Urothelium cell line (cell line): Measurements from ENCODE around the gene GPI.

ENCODE experiments used
- DNase-seq: peaks from one replicate; pipeline ENCODE4 v3.0.0; 2011; ENCODE audit warnings: low spot score, mixed read lengths
- FAIRE-seq: peaks from 2 replicates; lab custom pipeline; 2011; peaks lifted over from hg19 to GRCh38; lab: Jason Lieb, UNC

Gene GPI

DNA sequence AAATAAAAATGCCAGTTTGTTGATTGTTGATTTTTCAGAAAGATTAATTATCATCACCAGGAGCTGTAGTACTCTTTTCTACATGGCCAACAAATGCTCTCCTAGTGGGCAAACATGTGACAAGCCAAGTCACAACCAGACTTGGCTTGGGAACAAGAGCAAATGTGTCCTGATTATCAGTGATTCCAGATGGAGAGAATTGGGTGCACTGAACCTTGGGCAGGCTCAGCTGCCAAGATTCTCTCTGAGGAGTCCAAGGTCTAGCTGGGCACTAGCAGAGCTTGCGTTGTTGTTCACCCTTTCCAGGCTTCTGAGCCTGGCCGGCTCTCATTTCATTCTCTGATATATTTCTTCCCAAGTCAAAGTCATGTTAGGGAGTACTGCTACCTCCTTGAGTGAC lies 27.3 kb upstream of the GPI start:
- no peak for FAIRE-seq
- DNase-seq: no peak

DNA sequence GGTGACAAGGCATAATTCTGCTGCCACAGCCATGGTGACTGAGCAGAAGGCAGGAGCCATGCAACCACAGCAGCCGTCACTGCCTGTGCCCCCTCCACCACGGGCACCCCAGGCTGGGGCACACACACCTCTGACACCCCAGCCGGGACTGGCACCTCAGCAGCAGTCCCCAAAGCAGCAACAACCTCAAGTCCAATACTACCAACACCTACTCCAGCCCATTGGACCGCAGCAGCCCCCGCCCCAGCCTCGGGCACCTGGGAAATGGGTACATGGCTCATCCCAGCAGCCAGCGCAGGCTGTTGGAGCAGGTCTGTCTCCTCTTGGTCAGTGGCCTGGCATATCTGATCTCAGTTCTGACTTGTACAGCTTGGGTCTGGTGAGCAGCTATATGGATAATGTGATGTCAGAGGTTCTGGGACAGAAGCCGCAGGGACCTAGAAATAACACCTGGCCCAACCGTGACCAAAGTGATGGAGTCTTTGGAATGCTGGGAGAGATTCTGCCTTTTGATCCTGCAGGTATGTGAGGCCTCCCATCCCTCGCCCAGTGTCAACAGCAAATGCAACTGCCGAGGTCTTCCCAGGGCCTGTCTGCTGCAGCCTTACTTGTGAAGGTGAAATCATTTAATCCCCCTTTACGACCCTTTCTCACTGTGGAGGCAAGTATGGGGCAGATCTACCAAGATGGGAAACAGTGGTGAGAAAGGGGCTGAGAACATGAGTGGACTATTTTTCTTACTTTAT lies 22.9 kb upstream of the GPI start:
- DNase-seq (no peak), FAIRE-seq (no peak)

DNA sequence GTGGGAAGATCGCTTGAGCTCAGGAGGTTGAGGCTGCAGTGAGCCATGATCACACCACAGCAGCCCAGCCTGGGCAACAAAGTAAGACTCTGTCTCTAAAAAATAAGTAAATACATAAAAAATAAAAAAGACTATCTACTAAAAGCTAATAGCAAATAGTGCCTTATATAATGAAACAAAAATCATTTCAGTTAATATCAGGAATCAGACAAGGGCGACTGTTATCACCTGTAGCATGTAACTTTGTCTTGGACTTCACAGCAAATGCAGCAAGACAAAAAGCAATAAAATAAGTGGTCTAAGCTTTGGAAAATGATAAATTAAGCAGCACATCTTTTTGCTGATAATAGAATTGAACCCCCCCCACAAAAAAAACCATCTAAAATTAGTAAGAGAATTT lies 21.2 kb upstream of the GPI start:
- FAIRE-seq (no peak), DNase-seq (no peak)

DNA sequence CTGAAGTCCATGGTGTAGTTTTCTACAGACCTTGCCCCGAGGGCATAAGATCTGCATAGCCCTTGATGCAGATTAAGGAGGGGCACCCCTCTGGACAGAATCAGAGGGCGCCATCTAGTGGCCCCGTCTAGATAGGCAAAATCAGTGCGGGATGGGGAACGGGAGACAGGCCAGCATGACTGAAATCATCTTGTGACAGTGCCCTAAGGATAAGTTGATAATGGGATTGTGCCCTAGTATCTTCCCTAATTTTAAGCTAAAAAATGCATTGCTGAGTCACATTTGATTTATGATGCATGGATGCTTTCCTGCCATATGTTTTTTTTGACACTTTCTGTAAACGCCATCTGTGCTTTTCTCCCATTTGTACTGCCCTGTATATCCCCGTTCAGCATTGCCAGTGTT lies 19.0 kb upstream of the GPI start:
- DNase-seq (peak; percentile 83), FAIRE-seq (peak; percentile 68)

DNA sequence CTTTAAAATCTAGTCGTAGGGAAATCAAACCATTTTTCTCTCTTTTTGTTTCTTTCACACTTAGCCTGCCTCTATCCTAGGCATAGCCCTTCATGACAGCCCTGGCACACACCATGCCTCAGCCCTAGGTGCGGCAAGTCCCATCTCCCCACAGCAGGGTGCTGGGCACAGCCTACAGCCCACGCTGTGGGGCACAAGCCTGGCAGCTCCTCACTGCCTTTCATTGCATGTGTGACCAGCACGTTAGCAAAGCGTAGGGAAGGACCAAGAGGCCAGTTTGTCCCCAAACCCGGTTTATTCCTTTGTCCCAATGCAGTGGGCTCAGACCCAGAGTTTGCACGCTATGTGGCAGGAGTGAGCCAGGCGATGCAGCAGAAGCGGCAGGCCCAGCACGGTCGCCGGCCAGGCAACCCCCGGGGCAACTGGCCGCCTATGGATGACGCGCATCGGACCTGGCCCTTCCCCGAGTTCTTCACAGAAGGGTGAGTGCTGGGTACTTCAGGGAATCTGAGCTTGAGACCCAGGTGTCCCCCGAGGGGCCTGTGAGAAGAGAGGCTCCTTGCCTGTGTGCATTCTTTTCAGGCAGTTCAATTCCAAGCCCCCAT lies 17.3 kb upstream of the GPI start:
- no peak for FAIRE-seq
- no peak for DNase-seq

DNA sequence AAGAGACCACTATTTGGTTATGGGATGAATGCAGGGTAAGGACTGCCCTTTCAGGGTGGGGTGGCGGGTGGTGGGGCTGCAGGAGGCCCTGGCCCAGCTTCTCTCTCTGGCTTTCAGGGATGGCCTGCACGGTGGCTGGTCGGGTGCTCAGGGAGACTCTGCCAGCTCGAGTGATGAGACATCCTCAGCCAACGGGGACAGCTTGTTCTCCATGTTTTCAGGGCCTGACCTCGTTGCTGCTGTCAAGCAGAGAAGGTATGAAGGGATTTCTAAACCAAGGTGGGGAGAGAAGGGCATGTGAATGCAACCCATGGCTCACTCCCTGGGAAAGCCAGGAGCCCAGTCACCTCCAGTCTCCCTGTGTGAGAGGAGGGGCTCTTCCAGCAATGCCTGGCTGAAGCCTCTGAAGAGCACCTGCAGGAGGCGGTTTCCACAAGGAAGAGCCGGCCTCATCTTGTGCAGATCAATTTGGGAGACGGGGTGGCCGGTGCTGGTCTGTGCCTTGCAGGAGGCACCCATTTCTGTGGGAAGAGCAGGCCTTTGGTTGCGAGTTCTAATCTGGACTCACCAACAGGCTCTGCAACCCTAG lies 16.0 kb upstream of the GPI start:
- FAIRE-seq (no peak), DNase-seq (no peak)

DNA sequence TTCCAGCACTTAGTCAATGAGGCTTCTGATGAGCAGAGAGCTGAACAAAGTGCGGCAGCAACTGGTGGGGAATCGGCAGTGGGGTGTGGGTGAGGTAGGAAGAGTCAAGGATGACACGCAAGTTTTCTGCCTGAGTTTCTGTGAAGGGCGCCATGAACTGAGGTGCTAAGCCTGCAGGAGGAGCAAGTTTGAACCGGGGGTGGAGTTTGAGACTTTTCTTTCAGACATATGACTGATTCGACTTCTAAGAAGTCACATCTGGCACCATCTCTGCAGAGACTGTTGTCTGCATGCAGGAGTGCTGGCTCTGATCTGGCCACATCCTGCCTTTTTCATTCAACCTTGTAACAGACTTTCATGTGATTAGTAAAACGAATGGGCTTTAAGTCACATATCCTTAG lies 14.8 kb upstream of the GPI start:
- FAIRE-seq (no peak), DNase-seq (no peak)

DNA sequence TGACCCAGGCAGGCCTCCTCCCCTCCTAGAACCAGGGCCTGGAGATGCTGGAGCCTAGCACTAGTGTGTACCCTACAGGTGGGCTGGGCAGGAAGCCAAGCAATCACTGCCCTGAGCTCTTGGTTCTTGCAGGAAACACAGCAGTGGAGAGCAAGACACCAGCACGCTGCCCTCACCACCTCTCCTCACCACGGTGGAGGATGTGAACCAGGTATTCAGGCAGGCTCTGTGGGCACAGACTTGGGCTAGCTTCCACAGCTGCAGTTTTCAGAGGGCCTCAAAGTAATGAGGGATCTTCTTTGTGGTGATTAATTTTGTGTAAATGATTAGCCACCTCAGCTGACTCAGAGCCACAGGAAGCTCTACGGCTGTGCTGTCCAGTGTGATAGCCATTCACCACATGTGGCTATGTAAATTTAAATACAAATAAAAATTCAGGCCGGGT lies 13.6 kb upstream of the GPI start:
- FAIRE-seq (no peak), DNase-seq (no peak)

DNA sequence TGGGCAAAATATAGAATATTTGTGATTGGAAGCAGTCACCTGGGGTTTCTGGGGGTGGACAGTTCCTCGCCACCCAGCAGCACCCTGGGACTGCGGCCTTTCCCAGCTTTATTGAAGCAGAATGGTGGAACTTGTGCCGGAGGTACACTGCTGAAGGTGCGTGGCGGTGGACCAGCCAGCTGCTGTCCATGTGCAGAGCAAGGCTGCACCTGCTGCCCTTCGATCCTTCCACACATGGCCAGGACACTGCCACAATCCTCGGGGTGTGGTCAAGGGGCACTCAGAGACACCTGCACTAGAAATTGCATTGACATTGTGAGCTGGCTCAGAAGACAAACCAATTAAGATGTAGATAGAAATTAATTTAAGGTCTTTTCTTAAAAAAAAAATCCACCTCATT lies 11.4 kb upstream of the GPI start:
- FAIRE-seq (peak; percentile 71), DNase-seq (no peak)

DNA sequence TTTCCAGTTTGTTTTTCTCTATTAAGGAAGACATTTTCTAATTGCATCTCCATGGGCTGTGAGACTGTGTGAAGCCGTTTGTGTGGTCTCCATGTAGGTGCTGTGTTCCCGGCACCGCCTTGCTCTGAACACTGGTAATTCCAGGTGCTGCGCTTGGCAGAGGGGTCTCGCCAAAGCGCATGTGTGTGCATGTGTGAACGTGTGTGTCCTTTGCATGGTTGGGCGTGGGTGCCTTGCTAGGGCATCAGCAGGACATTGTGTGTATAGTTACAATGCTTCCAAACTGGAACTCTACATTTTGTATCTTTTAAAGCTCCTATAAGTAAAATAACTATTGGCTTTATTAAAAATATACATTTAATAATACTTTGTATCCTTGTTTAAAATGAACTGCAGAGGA lies 9.8 kb upstream of the GPI start:
- FAIRE-seq (no peak), DNase-seq (no peak)

DNA sequence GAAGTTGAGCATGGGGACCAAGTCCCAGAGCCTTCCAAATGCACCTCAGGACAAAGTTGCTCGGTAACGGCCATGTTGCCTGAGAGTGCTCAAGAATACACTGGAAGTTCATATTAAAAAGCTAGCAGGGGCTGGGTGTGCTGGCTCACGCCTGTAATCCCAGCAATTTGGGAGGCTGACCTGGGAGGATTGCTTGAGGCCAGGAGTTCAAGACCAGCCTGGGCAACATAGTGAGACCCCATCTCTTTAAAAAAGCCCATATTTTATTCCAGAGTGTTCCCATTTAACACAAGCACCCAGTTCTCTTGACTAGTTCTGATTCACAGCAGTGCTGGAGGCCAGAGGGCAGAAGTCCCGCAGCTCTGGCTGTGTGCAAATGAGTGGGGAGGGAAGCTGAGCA lies 8.1 kb upstream of the GPI start:
- FAIRE-seq: no peak
- DNase-seq: no peak

DNA sequence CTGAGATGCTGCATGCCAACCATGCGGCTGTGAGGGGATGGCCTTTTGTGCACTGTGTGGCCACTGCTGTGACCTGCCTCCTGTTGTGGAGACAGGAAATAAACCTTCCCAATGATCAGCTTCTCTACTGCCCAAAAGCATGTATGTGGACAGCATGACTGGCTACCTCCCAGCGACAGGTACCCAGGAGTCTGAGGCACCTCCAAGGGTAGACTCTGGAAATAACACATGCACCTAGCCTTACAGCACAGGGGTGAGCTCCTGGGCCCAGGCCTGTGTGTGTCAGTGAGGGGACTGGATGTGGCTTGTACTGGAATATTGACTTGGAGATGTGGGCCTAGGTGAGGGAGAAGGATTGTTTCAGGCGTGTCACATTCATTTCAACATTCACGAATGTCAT lies 7.6 kb upstream of the GPI start:
- FAIRE-seq: no peak

DNA sequence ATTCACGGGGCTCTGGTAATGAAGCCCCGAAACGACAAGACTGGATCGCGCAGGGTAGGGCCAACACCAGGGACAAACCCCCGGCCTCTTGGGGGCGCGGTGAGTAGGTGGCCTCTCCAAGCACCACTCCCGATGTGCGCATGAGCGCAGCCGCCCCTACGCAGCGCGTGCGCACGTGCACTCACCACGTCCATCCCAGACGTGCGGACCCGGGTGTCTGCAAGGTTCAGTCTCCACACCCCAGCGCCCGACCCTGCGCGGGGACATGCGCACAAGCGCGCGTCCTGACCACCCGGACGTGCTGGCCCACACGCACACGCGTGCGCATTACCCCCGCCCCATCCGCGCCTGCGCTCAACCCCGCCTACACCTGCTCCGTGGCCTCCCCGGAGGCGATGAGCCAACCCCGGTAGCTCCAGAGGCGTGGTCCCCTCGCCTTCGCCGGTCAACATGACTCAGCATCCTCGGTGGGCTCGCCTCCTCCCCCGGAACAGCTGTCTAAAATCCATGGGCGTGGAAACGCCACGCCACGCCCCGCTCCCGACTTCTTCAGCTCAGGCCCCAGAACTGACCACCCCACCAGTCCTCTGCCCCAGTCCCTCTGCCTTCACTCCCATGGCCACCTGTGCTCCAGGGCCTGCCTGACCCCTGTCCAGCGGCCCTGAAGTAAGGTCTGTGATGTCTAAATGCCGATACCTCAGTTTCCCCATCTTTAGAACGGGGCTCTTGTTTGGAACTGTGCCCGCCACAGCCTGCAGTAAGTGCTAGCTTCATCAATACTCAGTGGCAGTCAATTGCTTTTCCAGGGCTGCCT lies 5.6 kb upstream of the GPI start:
- FAIRE-seq: peak; percentile 84
- peak; percentile 98 for DNase-seq

More for the DNA sequence above, 7.6 kb upstream of the GPI start:
- DNase-seq: no peak

DNA sequence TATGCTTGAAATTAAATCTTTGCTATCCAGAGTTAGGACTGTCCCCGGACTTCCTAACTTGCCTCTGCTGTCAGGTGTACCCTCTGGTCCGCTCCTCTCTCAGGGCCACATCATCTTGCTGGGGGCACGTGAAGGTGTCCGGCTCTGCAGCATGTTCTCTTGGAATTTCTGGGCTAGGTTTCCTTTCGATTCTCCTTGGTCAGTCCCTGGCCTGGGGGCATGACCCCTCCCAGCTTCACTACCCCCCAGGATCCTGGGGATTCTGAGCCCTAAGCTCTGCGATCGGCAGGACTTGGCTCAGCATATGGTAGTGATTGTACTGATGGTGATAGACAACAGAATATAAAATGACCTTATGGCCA lies 5.1 kb upstream of the GPI start:
- DNase-seq (no peak), FAIRE-seq (no peak)

DNA sequence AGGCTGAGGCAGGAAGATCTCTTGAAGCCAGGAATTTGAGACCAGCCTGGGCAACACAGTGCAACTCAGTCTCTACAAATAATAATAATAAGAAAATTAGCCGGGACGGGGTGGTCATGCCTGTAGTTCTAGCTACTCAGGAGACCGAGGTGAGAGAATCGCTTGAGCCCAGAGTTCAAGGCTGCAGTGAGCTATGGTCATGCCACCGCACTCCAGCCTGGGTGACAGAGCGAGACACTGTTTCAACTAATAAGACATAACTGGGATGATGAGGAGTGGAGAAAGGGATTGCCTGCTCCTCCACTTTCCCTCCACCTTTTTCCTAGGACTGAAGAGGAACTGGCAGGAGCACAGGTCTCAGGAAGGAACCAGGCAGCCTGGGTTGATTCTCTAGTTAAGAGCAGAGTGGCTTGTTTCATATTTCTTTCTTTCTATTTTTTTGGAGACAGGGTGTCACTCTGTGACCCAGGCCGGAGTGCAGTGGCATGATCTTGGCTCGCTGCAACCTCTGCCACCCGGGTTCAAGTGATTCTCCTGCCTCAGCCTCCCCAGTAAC lies 4.6 kb upstream of the GPI start:
- FAIRE-seq (no peak), DNase-seq (no peak)

DNA sequence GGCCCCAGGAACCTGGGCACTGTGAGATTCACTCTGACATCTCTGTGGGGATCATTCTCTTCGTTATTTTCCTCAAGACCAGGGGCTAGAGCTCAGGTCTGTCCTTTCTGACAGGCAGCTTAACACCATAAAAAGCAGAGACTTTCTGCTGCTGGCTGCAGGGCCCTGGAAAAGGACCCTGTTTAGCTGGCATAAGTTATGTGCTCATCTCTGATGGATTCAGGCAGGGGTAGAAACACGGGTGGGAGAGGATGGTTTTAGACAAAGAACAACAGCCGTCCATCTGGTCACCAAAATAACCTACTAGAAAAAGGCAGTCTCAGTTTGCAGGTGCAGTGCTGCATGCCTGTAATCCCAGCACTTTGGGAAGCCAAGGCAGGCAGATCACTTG lies 2.3 kb upstream of the GPI start:
- FAIRE-seq (no peak), DNase-seq (no peak)

DNA sequence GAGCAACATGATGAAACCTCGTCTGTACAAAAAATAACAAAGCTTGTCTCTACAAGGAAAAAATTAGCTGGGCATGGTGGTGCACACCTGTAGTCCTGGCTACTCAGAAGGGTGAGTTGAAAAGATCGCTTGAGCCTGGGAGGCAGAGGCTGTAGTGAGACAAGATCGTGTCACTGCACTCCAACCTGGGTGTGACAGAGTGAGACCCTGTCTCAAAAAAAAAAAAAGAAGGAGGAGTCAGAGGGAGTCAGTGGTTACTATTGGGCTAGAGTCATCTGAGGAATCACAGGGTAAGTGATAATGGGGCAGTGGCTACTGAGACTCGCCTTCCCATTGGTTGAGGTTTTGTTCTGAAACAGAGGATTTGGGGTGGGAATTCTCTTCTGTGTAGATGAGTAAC lies 1.9 kb upstream of the GPI start:
- DNase-seq: no peak

DNA sequence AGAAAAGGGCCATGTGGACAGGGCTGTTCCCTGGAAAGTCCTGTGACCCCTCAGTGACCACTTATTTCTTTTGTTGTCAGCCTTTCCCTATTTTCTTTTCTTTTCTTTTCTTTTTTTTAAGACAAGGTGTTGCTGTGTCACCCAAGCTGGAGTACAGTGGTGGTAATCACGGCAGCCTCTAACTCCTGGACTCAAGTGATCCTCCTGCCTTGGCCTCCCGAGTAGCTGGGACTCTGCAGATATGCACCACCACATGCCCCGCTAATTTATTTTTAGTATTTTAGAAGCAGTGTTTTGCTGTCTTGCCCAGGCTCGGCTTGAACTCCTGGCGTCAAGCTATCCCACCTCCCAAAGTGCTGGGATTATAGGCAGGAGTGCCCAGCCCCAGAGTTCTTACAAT lies 1.1 kb upstream of the GPI start:
- no peak for DNase-seq
- FAIRE-seq: no peak

More for the DNA sequence above, 1.9 kb upstream of the GPI start:
- no peak for FAIRE-seq

DNA sequence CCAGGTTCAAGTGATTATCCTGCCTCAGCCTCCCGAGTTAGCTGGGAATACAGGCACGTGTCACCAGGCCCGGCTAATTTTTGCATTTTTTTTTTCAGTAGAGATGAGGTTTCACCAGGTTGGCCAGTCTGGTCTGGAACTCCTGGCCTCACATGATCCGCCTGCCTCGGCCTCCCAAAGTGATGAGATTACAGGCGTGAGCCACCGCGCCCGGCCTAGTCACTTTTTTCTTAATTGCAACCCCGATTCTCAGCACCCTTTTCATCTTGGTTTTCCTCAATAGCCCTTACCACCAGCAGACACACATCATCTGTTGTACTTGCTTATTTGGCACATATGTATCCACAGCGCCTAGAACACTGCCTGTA lies 550 bp upstream of the GPI start:
- FAIRE-seq (no peak), DNase-seq (no peak)

DNA sequence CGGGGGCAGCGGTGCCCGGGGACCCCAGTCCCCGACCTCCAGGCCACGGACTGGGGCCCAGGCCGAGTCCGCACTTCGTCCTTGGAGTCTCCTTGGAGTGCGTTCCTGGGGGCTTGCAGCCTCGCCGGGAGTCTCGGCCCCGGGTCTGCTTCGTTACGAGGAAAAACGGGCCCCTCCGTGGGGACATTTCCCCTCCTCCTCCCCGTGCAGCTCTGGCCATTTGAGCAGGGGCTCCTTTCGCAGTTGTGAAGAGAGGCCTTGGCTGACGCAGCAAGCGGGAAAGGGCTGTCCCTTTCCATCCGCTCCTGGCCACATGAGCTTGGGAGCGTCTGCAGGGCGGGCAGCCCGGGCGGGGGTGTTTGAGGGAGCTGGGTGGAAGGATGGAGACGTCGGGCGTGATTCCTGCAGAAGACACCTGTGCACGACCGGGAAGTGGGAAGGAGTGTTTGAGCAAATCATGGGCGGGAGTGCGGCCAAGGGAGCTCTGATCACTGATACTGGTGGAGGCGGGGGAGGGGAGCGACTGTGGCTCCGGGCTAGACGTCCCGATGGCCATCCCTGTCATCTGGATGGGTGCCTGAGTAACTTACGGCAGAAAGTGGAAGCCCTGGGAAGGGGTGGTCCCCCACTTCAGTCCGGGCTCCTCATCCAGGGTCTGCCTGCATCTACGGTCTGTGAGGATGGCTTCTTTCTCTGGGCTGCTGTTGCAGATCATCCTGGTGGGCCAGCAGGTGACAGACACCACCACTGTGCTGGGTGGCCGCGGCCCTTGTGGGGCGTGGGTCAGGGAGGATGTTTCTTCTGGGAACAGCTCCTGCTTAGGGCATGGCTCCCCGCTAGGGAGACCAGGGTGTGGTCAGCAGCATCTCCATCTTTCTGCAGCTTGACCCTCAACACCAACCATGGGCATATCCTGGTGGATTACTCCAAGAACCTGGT lies 736 bp downstream of the GPI start:
- FAIRE-seq: no peak
- DNase-seq: peak; percentile 44
